Ishikawa (cell line): ENCODE measurements around the gene ALPG.

Experiments
- CEBPB ChIP-seq: IDR thresholded peaks from 2 replicates; pipeline ENCODE4 v1.6.1; 2012
- CREB1 ChIP-seq: IDR thresholded peaks from 2 replicates; pipeline ENCODE4 v1.6.1; 2012; ENCODE audit warnings: low read depth
- EGR1 ChIP-seq: IDR thresholded peaks from 2 replicates; pipeline ENCODE4 v1.6.1; 2012
- EP300 ChIP-seq: IDR thresholded peaks from 2 replicates; pipeline ENCODE4 v1.6.1; 2012; ENCODE audit warnings: borderline replicate concordance
- FOXM1 ChIP-seq: IDR thresholded peaks from 2 replicates; pipeline ENCODE4 v1.6.1; 2012; ENCODE audit warnings: low read depth, borderline replicate concordance
- MAX ChIP-seq: IDR thresholded peaks from 2 replicates; pipeline ENCODE4 v1.6.1; 2012
- NFIC ChIP-seq: IDR thresholded peaks from 2 replicates; pipeline ENCODE4 v1.6.1; 2012
- RAD21 ChIP-seq: IDR thresholded peaks from 2 replicates; pipeline ENCODE4 v1.6.1; 2012; ENCODE audit warnings: low read depth
- REST ChIP-seq: IDR thresholded peaks from 2 replicates; pipeline ENCODE4 v1.6.1; 2012; ENCODE audit warnings: low read depth, mild to moderate bottlenecking
- TAF1 ChIP-seq: IDR thresholded peaks from 2 replicates; pipeline ENCODE4 v1.6.1; 2012; ENCODE audit warnings: low read depth, mild to moderate bottlenecking
- TCF12 ChIP-seq: IDR thresholded peaks from 2 replicates; pipeline ENCODE4 v1.6.1; 2012; ENCODE audit warnings: low read depth
- TEAD4 ChIP-seq: IDR thresholded peaks from 2 replicates; pipeline ENCODE4 v1.6.1; 2012
- USF1 ChIP-seq: IDR thresholded peaks from 2 replicates; pipeline ENCODE4 v1.6.1; 2012
- YY1 ChIP-seq: IDR thresholded peaks from 2 replicates; pipeline ENCODE4 v1.6.1; 2012; ENCODE audit warnings: low read depth
- ZBTB7A ChIP-seq: IDR thresholded peaks from 2 replicates; pipeline ENCODE4 v1.6.1; 2012; ENCODE audit warnings: low read depth

Gene ALPG

GRCh38 chr2:232389327-232389726 is 17.3 kb upstream of the ALPG start:
- TF ChIP-seq NFIC: no peak
- no peak for TF ChIP-seq CEBPB
- no peak for TF ChIP-seq FOXM1
- TF ChIP-seq MAX: no peak
- no peak for TF ChIP-seq REST

- no peak for TF ChIP-seq TCF12
- TF ChIP-seq TEAD4: no peak
- no peak for TF ChIP-seq USF1
Observed at GRCh38 chr2:232390661-232391060, 16.0 kb upstream of the ALPG start.

- TF ChIP-seq YY1: no peak
- TF ChIP-seq USF1: no peak
- TF ChIP-seq TAF1: no peak
- no peak for TF ChIP-seq CREB1
- TF ChIP-seq EP300: no peak
- no peak for TF ChIP-seq EGR1
- no peak for TF ChIP-seq ZBTB7A
- no peak for TF ChIP-seq NFIC
- no peak for TF ChIP-seq RAD21
- no peak for TF ChIP-seq REST
Observed at GRCh38 chr2:232393556-232393955, 13.1 kb upstream of the ALPG start.

- TF ChIP-seq RAD21 (no peak), CEBPB (no peak), CREB1 (no peak), NFIC (no peak), TEAD4 (no peak), ZBTB7A (no peak), EGR1 (no peak), YY1 (no peak), MAX (no peak), EP300 (no peak), TAF1 (no peak), REST (no peak), USF1 (no peak)
Observed at GRCh38 chr2:232395586-232395985, 11.1 kb upstream of the ALPG start.

GRCh38 chr2:232396683-232397082 is 10.0 kb upstream of the ALPG start:
- TF ChIP-seq TCF12 (no peak), MAX (no peak), TEAD4 (no peak)
